ENCODE results near the gene PSAP.

Gene PSAP

GRCh38 chr10:71821909-71822763 is 28.9 kb downstream of the PSAP start:
- no peak for DNase-seq (ENCODE audit: low read depth)
- no peak for TF ChIP-seq CTCF (IDR thresholded peaks at IDR 0.05; ENCODE audit: control insufficient read depth, extremely low read depth, insufficient read depth)
- H3K4me3 ChIP-seq (ENCODE audit: low read depth, low read length), result no peak overlapping the region

- TF ChIP-seq CTCF (IDR thresholded peaks at IDR 0.05; ENCODE audit: control insufficient read depth, extremely low read depth, insufficient read depth), result no peak
These were observed 30.1 kb downstream of the PSAP start for GRCh38 chr10:71820966-71821365.

GRCh38 chr10:71819985-71820384 is 31.1 kb downstream of the PSAP start:
- DNase-seq (ENCODE audit: low read depth), result no peak
- no peak for TF ChIP-seq CTCF (IDR thresholded peaks at IDR 0.05; ENCODE audit: control insufficient read depth, extremely low read depth, insufficient read depth)
- H3K4me3 ChIP-seq (ENCODE audit: low read depth, low read length), result no peak overlapping the region

More at GRCh38 chr10:71820966-71821365, 30.1 kb downstream of the PSAP start:
- no peak overlapping the region for H3K4me3 ChIP-seq (ENCODE audit: low read depth, low read length)
- DNase-seq (ENCODE audit: low read depth), result no peak

- TF ChIP-seq CTCF (IDR thresholded peaks at IDR 0.05; ENCODE audit: control insufficient read depth, extremely low read depth, insufficient read depth), result no peak
- no peak overlapping the region for H3K4me3 ChIP-seq (ENCODE audit: low read depth, low read length)
- DNase-seq (ENCODE audit: low read depth), result no peak
These were observed 31.6 kb downstream of the PSAP start for GRCh38 chr10:71819441-71819861.

DNA sequence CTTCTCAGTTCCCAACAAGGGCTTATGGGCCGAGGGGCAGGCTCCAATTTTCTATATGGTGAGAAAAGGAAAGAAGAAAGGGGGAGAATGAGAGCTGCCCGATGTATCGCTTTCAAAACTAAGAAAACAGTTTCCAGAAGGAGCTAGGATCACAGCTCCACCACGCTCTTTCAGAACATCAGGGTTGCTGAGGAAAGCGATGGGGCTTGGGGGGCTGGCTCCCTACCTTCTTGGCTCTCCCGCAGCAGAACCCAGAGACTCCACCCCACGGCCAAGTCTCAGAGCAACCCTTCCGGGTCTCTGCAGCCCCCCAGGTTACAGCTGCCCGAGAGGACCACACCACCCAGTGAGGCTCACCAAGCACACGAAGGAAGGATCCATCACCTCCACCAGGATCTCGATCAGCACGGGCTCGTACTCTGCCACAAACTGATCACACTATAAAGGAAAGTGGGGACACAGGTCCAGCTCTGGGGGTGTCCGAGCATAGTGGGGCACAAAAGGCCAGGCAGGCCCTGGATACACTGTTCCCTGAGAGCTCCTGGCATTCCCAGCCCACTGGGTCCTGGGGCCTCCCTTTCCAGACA is 32.3 kb downstream of the PSAP start:
- TF ChIP-seq CTCF (IDR thresholded peaks at IDR 0.05; ENCODE audit: control insufficient read depth, extremely low read depth, insufficient read depth), result no peak
- DNase-seq (ENCODE audit: low read depth), result no peak
- no peak overlapping the region for H3K4me3 ChIP-seq (ENCODE audit: low read depth, low read length)

- no peak for DNase-seq (ENCODE audit: low read depth)
- H3K4me3 ChIP-seq (ENCODE audit: low read depth, low read length), result no peak overlapping the region
- no peak for TF ChIP-seq CTCF (IDR thresholded peaks at IDR 0.05; ENCODE audit: control insufficient read depth, extremely low read depth, insufficient read depth)
These were observed 33.0 kb downstream of the PSAP start for GRCh38 chr10:71817831-71818655.
